ENCODE measurements around the gene CDH13. TPM values are rescaled to one million over a fixed set of nuclear protein-coding genes. Genes with fewer than 3 reads are reported as not detected.
A peak's percentile ranks its signal among the peaks of the same experiment; 100 is the strongest.

Gene CDH13
- total and polyA plus RNA-seq, 7 donors, result 6.1 to 30.7 (median 22.8) TPM

GRCh38 chr16:82584553-82585152, 42.1 kb upstream of the CDH13 start:
- peak in 1 of 2 donors; percentile 53 for DNase-seq
- Histone ChIP-seq H3K9me3 (no peaks in the 10 kb centered on the region), H3K27me3 (ENCODE audit: insufficient read depth in 3 of 3, low read length in 2 of 3) (no peaks in the 10 kb centered on the region), H3K27ac (peak overlapping the region; percentile 85), H3K4me1 (peaks cover 20% of the 10 kb centered on the region), H3K36me3 (ENCODE audit: insufficient read depth in 1 of 2, low read depth in 1 of 2) (no peaks in the 10 kb centered on the region), H3K4me3 (peak overlapping the region; percentile 52)
- 29 to 42% (median 33%) methylated on average over 12 of the region's 12 CpGs for WGBS, 3 donors
- intact Hi-C loops (cut with DNase I), result loop anchor here in 1 of 2 donors (5.0 kb wide), 1 partner anchor 217 kb away; no protein-coding TSS in a partner anchor
- peak; percentile 85 to 94 (median 90) for ATAC-seq
- TF ChIP-seq CTCF (IDR thresholded peaks at IDR 0.05), result no peak

GRCh38 chr16:82585675-82586074, 41.1 kb upstream of the CDH13 start:
- 65 to 88% (median 68%) methylated on average over 6 of the region's 6 CpGs for WGBS, 3 donors
- TF ChIP-seq CTCF (IDR thresholded peaks at IDR 0.05), result no peak
- Histone ChIP-seq H3K27me3 (ENCODE audit: insufficient read depth in 3 of 3, low read length in 2 of 3) (no peaks in the 10 kb centered on the region), H3K9me3 (no peaks in the 10 kb centered on the region), H3K4me1 (peaks cover 20% of the 10 kb centered on the region), H3K27ac (peak overlapping the region; percentile 85), H3K36me3 (ENCODE audit: insufficient read depth in 1 of 2, low read depth in 1 of 2) (no peaks in the 10 kb centered on the region), H3K4me3 (no peak overlapping the region)
- ATAC-seq, result peak in 1 of 4 donors; percentile 27
- DNase-seq, result no peak
- intact Hi-C loops (cut with DNase I), result no loop called here

- TF ChIP-seq CTCF (IDR thresholded peaks at IDR 0.05), result no peak
- Histone ChIP-seq H3K27ac (peak overlapping the region; percentile 85), H3K4me1 (peaks cover 20% of the 10 kb centered on the region), H3K9me3 (no peaks in the 10 kb centered on the region), H3K4me3 (no peak overlapping the region), H3K27me3 (ENCODE audit: insufficient read depth in 3 of 3, low read length in 2 of 3) (no peaks in the 10 kb centered on the region), H3K36me3 (ENCODE audit: insufficient read depth in 1 of 2, low read depth in 1 of 2) (no peaks in the 10 kb centered on the region)
- ATAC-seq (no peak), DNase-seq (no peak)
- intact Hi-C loops (cut with DNase I), result no loop called here
Measured at GRCh38 chr16:82586130-82586529, 40.6 kb upstream of the CDH13 start.

- no peak overlapping the region for H3K27ac ChIP-seq
- DNase-seq, result no peak
- no peaks in the 10 kb centered on the region for H3K36me3 ChIP-seq (ENCODE audit: insufficient read depth in 1 of 2, low read depth in 1 of 2)
- 93 to 98% (median 95%) methylated on average over 7 of the region's 7 CpGs for WGBS, 3 donors
- intact Hi-C loops (cut with DNase I), result no loop called here
- H3K9me3 ChIP-seq, result no peaks in the 10 kb centered on the region
- no peaks in the 10 kb centered on the region for H3K27me3 ChIP-seq (ENCODE audit: insufficient read depth in 3 of 3, low read length in 2 of 3)
- no peak for TF ChIP-seq CTCF (IDR thresholded peaks at IDR 0.05)
- no peak overlapping the region for H3K4me3 ChIP-seq
- H3K4me1 ChIP-seq, result peaks cover 20% of the 10 kb centered on the region
- ATAC-seq, result no peak
Measured at GRCh38 chr16:82587289-82587688, 39.5 kb upstream of the CDH13 start.

GRCh38 chr16:82589407-82589806, 37.4 kb upstream of the CDH13 start:
- intact Hi-C loops (cut with DNase I), result no loop called here
- H3K27me3 ChIP-seq (ENCODE audit: insufficient read depth in 3 of 3, low read length in 2 of 3), result no peaks in the 10 kb centered on the region
- TF ChIP-seq CTCF (IDR thresholded peaks at IDR 0.05), result no peak
- DNase-seq (no peak), ATAC-seq (no peak)
- H3K27ac ChIP-seq, result no peak overlapping the region
- no peak overlapping the region for H3K4me3 ChIP-seq
- no peaks in the 10 kb centered on the region for H3K9me3 ChIP-seq
- no peaks in the 10 kb centered on the region for H3K36me3 ChIP-seq (ENCODE audit: insufficient read depth in 1 of 2, low read depth in 1 of 2)
- 86 to 93% (median 87%) methylated on average over 9 of the region's 9 CpGs for WGBS, 3 donors
- H3K4me1 ChIP-seq, result peaks cover 8% of the 10 kb centered on the region

Data from psoas muscle (tissue), 8 donors.